Parathyroid adenoma (tissue), 2 donors: ENCODE results near the gene GFM2.
"Not testable (repeated sequence)": the region's sequence is repeated elsewhere in the genome, so short reads cannot be mapped to it uniquely, and the experiment has no call there.

Experiments used
- H2AFZ ChIP-seq: fragments of 300-600 bp; sonication (generic); one replicate; pipeline ENCODE4 v1.7.0; 2017; ENCODE audit warnings: antibody characterized with exemption, mild to moderate bottlenecking
- H3K27ac ChIP-seq: fragments of 300-600 bp; sonication (generic); one replicate; pipeline ENCODE4 v1.7.0; 2017
- H3K27me3 ChIP-seq: fragments of 300-600 bp; sonication (generic); one replicate; pipeline ENCODE4 v1.7.0; 2017; ENCODE audit warnings: low read length; ENCODE audit not compliant: control insufficient read depth, insufficient read depth
- H3K36me3 ChIP-seq: fragments of 300-600 bp; sonication (generic); one replicate; pipeline ENCODE4 v1.7.0; 2017; ENCODE audit warnings: low read length; ENCODE audit not compliant: control insufficient read depth, insufficient read depth
- H3K4me1 ChIP-seq: fragments of 300-600 bp; sonication (generic); one replicate; pipeline ENCODE4 v1.7.0; 2017; ENCODE audit warnings: control low read depth
- H3K4me2 ChIP-seq: fragments of 300-600 bp; sonication (generic); one replicate; pipeline ENCODE4 v1.7.0; 2017; ENCODE audit warnings: low read length
- H3K4me3 ChIP-seq: fragments of 300-600 bp; sonication (generic); one replicate; pipeline ENCODE4 v1.7.0; 2017; ENCODE audit warnings: low read depth, low read length
- H3K79me2 ChIP-seq: fragments of 300-600 bp; sonication (generic); one replicate; pipeline ENCODE4 v1.7.0; 2017; ENCODE audit warnings: control low read depth
- H3K9ac ChIP-seq: fragments of 300-600 bp; sonication (generic); one replicate; pipeline ENCODE4 v1.7.0; 2017; ENCODE audit warnings: mild to moderate bottlenecking
- H3K9me3 ChIP-seq: fragments of 300-600 bp; sonication (generic); one replicate; pipeline ENCODE4 v1.7.0; 2017; ENCODE audit warnings: low read length; ENCODE audit not compliant: control insufficient read depth
- TF ChIP-seq, protein P1 (sequence below): fragments of 300-600 bp; sonication (generic); IDR thresholded peaks from one replicate; pipeline ENCODE4 v1.7.0; 2017; ENCODE audit warnings: antibody characterized with exemption, mild to moderate bottlenecking
- donor health status: primary hyperparathyroidism.

The GFM2 gene

DNA sequence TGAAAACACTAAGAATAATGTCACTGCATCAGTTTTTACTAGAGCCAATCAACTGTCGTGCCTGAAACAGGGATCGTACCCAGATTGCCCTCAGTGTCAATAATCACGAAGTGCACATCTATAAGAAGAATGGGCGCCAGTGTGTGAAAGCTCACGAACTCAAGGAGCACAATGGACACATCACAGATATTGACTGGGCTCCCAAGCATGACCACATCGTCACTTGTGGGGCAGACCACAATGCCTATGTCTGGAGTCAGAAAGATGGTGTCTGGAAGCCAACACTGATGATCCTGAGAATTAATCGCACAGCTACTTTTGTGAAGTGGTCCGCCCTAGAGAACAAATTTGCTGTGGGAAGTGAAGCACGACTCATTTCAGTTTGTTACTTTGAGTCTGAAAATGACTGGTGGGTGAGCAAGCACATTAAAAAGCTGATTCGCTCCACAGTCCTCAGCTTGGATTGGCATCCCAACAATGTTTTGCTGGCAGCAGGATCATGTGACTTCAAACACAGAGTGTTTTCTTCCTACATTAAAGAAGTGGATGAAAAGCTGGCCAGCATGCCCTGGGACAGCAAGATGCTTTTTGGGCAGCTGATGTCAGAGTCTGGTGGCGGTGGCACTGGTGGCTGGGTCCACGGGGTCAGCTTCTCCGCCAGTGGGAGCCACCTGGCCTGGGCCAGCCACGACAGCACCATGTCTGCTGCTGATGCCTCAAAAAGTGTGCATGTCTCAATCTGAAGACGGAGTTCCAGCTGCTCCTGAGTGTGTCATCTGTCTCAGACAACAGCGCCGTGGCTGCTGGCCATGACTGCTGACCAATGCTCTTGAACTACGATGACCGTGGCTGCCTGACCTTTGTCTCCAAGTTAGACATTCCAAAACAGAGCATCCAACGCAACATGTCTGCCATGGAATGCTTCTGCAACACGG lies 32.3 kb upstream of the GFM2 start:
- no peaks in the 10 kb centered on the region for H3K27me3 ChIP-seq
- TF ChIP-seq, protein P1, sequence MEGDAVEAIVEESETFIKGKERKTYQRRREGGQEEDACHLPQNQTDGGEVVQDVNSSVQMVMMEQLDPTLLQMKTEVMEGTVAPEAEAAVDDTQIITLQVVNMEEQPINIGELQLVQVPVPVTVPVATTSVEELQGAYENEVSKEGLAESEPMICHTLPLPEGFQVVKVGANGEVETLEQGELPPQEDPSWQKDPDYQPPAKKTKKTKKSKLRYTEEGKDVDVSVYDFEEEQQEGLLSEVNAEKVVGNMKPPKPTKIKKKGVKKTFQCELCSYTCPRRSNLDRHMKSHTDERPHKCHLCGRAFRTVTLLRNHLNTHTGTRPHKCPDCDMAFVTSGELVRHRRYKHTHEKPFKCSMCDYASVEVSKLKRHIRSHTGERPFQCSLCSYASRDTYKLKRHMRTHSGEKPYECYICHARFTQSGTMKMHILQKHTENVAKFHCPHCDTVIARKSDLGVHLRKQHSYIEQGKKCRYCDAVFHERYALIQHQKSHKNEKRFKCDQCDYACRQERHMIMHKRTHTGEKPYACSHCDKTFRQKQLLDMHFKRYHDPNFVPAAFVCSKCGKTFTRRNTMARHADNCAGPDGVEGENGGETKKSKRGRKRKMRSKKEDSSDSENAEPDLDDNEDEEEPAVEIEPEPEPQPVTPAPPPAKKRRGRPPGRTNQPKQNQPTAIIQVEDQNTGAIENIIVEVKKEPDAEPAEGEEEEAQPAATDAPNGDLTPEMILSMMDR = no peak
- no peaks in the 10 kb centered on the region for H3K4me1 ChIP-seq
- H3K4me2 ChIP-seq = no peak overlapping the region
- no peak overlapping the region for H2AFZ ChIP-seq
- H3K36me3 ChIP-seq = no peaks in the 10 kb centered on the region
- no peaks in the 10 kb centered on the region for H3K79me2 ChIP-seq
- no peak overlapping the region for H3K27ac ChIP-seq
- H3K9ac ChIP-seq = no peak overlapping the region
- no peaks in the 10 kb centered on the region for H3K9me3 ChIP-seq
- no peak overlapping the region for H3K4me3 ChIP-seq

DNA sequence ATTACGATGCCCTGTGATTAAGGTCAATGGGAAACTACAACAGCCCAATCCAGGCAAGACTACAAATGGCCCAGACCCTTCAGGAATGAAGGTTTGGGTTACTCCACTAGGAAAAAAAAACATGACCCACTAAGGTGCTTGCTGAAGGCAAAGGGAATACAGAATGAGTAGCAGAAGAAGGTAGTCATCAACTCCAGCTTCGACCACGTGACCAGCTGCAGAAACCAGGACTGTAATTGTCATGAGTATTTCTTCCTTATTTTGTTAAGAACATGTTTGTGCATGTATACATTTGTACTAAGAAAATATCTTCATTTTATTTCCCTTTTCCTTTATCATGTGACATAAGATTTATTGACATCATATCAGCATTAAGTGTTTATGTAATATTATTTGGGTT lies 24.8 kb upstream of the GFM2 start:
- H3K36me3 ChIP-seq, H3K4me1 ChIP-seq, H3K9ac ChIP-seq, H2AFZ ChIP-seq, H3K4me2 ChIP-seq, H3K79me2 ChIP-seq, H3K9me3 ChIP-seq, H3K27ac ChIP-seq, H3K27me3 ChIP-seq, H3K4me3 ChIP-seq: not testable (repeated sequence)

DNA sequence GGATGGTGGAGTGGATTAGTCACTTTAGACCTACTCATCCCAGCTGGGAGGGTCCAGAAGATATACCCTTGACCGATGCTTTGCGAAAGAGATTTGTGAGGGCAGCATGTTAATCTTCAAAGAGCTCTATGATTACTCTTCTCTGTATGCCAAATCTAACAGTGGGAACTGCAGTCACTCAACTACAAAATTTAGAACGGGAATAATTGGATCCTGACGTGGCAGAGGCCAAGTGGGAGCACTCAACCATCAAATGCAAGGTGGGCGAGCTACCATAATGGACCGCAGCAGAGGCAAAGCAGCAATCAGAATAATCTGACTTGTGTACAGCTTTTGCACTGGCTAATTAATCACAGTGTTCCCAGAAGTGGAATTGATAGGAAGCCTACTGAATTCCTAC lies 20.5 kb upstream of the GFM2 start:
- Histone ChIP-seq H3K36me3 (no peaks in the 10 kb centered on the region), H3K27me3 (no peaks in the 10 kb centered on the region), H3K4me1 (no peaks in the 10 kb centered on the region), H3K9ac (no peak overlapping the region), H2AFZ (no peak overlapping the region), H3K27ac (no peak overlapping the region), H3K79me2 (no peaks in the 10 kb centered on the region), H3K4me2 (no peak overlapping the region), H3K9me3 (no peaks in the 10 kb centered on the region), H3K4me3 (no peak overlapping the region)
- TF ChIP-seq, protein P1 = no peak

DNA sequence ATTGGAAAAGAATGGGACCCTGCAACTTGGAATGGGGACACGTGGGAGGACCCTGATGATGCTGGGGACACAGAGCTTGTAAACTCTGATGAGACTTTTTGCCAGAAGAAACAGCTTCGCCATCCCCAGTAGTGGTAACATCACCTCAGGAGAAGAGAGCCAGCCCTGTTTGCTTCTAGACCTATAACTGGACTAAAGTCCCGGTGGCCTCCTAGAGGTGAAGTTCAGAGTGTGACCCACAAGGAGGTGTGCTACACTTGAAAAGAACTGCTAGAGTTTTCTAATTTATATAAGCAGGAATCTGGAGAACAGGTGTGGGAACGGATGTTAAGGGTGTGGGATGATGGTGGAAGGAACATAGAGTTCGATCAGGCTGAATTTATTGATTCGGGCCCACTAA lies 19.9 kb upstream of the GFM2 start:
- Histone ChIP-seq H3K9ac (no peak overlapping the region), H3K27ac (no peak overlapping the region), H3K9me3 (no peaks in the 10 kb centered on the region), H2AFZ (no peak overlapping the region), H3K4me2 (no peak overlapping the region), H3K36me3 (no peaks in the 10 kb centered on the region), H3K27me3 (no peaks in the 10 kb centered on the region), H3K4me3 (no peak overlapping the region), H3K4me1 (no peaks in the 10 kb centered on the region), H3K79me2 (no peaks in the 10 kb centered on the region)
- TF ChIP-seq, protein P1 = no peak

DNA sequence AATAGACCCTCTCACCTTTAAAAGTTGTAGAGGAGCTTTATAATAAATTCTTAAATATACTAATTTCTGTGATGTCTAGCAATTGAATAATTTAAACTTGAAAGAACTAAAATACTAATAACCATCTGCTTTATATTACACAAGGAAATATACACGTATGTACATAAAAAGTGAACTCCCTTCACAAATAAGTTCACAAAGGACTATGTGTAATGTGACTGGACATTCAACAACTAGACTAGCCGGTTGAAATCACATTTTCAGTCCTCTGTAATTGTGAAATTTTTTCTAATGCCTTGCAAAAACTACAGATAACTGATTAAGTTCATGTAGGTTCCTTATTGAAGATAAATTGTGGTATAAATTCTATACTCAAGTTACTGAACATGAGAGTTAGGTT lies 11.7 kb upstream of the GFM2 start:
- Histone ChIP-seq H3K9me3 (no peaks in the 10 kb centered on the region), H3K27ac (no peak overlapping the region), H3K27me3 (no peaks in the 10 kb centered on the region), H3K4me1 (no peaks in the 10 kb centered on the region), H3K9ac (no peak overlapping the region), H3K4me2 (no peak overlapping the region), H3K79me2 (no peaks in the 10 kb centered on the region), H3K4me3 (no peak overlapping the region), H2AFZ (no peak overlapping the region), H3K36me3 (no peaks in the 10 kb centered on the region)
- TF ChIP-seq, protein P1 = no peak
